H1 (cell line): ENCODE data around the gene OPA3. TPM values are rescaled to one million over a fixed set of nuclear protein-coding genes. Genes with fewer than 3 reads are reported as not detected.

Source experiments
- CHD1 ChIP-seq: IDR thresholded peaks from 2 replicates; pipeline ENCODE4 v1.6.1; 2012; ENCODE audit warnings: low read depth, low read length, improper control_type of control experiment
- CHD2 ChIP-seq: IDR thresholded peaks from 2 replicates; pipeline ENCODE4 v1.6.1; 2012; ENCODE audit warnings: low read length, improper control_type of control experiment
- CTBP2 ChIP-seq: IDR thresholded peaks from 2 replicates; pipeline ENCODE4 v1.7.0; 2011; ENCODE audit warnings: borderline replicate concordance, mild to moderate bottlenecking, moderate library complexity, mixed read lengths, low read length; ENCODE audit not compliant: insufficient read depth, insufficient read length
- EZH2 ChIP-seq: fragments of 200-600 bp; sonication (generic); IDR thresholded peaks from 2 replicates; pipeline ENCODE4 v1.7.1; 2012; ENCODE audit warnings: low read depth, mild to moderate bottlenecking, moderate library complexity, low read length, inconsistent platforms; ENCODE audit not compliant: severe bottlenecking
- GABPA ChIP-seq: IDR thresholded peaks from 2 replicates; pipeline ENCODE4 v1.6.1; 2011; ENCODE audit warnings: mild to moderate bottlenecking, low read length, moderate library complexity, borderline replicate concordance; ENCODE audit not compliant: insufficient read depth
- HDAC2 ChIP-seq, 2 experiments: fragments of 300-600 bp in 1 of 2; sonication (generic) in 1 of 2; IDR thresholded peaks; 2 replicates each; pipeline ENCODE4 v1.6.1; 2011 to 2012; ENCODE audit warnings: low read depth in 2 of 2, low read length in 2 of 2, mild to moderate bottlenecking in 2 of 2, moderate library complexity in 2 of 2, borderline replicate concordance in 1 of 2, inconsistent platforms in 1 of 2
- HDAC6 ChIP-seq: IDR thresholded peaks from one replicate; pipeline ENCODE4 v1.7.1; 2012; ENCODE audit warnings: low read depth, mild to moderate bottlenecking, inconsistent platforms, low read length, moderate library complexity
- KDM1A ChIP-seq: fragments of 200-600, 300-600 bp; sonication (generic); IDR thresholded peaks from 2 replicates; pipeline ENCODE4 v1.7.1; 2016; ENCODE audit warnings: mild to moderate bottlenecking, low read length, borderline replicate concordance
- KDM4A ChIP-seq: IDR thresholded peaks from one replicate; pipeline ENCODE4 v1.7.1; 2012; ENCODE audit warnings: low read depth, mild to moderate bottlenecking, moderate library complexity, low read length, inconsistent platforms; ENCODE audit not compliant: severe bottlenecking
- MAFK ChIP-seq: IDR thresholded peaks from 2 replicates; pipeline ENCODE4 v1.6.1; 2012; ENCODE audit warnings: low read depth, mild to moderate bottlenecking, improper control_type of control experiment, low read length
- PHF8 ChIP-seq: fragments of 200-600 bp; sonication (generic); conservative IDR thresholded peaks from 2 replicates; pipeline ENCODE4 v1.7.1; 2012; ENCODE audit warnings: low read depth, mild to moderate bottlenecking, inconsistent platforms, low read length, moderate library complexity
- POU5F1 ChIP-seq: IDR thresholded peaks from 2 replicates; pipeline ENCODE4 v1.6.1; 2011; ENCODE audit warnings: low read depth, mild to moderate bottlenecking, low read length, moderate library complexity
- RXRA ChIP-seq: IDR thresholded peaks from 2 replicates; pipeline ENCODE4 v1.6.1; 2011; ENCODE audit warnings: low read depth, mild to moderate bottlenecking, low read length, moderate library complexity; ENCODE audit not compliant: insufficient read depth
- SAP30 ChIP-seq: fragments of 300-600 bp; sonication (generic); IDR thresholded peaks from 2 replicates; pipeline ENCODE4 v1.7.1; 2012; ENCODE audit warnings: low read length, moderate library complexity, mild to moderate bottlenecking, inconsistent platforms; ENCODE audit not compliant: insufficient read depth, insufficient replicate concordance
- SIN3A ChIP-seq, 2 experiments: IDR thresholded peaks in 1 of 2; conservative IDR thresholded peaks in 1 of 2; 2 replicates each; pipeline ENCODE4 v1.6.1; 2011 to 2012; ENCODE audit warnings: low read length in 2 of 2, improper control_type of control experiment in 1 of 2, low read depth in 1 of 2, mild to moderate bottlenecking in 1 of 2
- SIX5 ChIP-seq: IDR thresholded peaks from 2 replicates; pipeline ENCODE4 v1.6.1; 2011; ENCODE audit warnings: mild to moderate bottlenecking, low read depth, low read length
- TAF1 ChIP-seq: IDR thresholded peaks from 2 replicates; pipeline ENCODE4 v1.6.1; 2011; ENCODE audit warnings: mild to moderate bottlenecking, low read depth, low read length
- TAF7 ChIP-seq: optimal IDR thresholded peaks from 2 replicates; pipeline ENCODE3; 2011; ENCODE audit warnings: low read depth, mild to moderate bottlenecking, inconsistent platforms, low read length, moderate library complexity, borderline replicate concordance
- TBP ChIP-seq: IDR thresholded peaks from 2 replicates; pipeline ENCODE4 v1.6.1; 2011; ENCODE audit warnings: low read depth, low read length, improper control_type of control experiment
- YY1 ChIP-seq: IDR thresholded peaks from 2 replicates; pipeline ENCODE4 v1.6.1; 2011; ENCODE audit warnings: low read depth, mild to moderate bottlenecking, low read length
- ZNF274 ChIP-seq: IDR thresholded peaks from 2 replicates; pipeline ENCODE4 v1.7.0; 2012; ENCODE audit warnings: low read length, borderline replicate concordance; ENCODE audit errors: extremely low read depth
- polyA plus RNA-seq, 7 experiments: library from polyadenylated mRNA; depleted of rRNA in 3 of 7; stranded (reverse) in 5 of 7; unstranded in 2 of 7; fragments of >200 nt in 5 of 7; fragments of 200-250 nt in 2 of 7; gene quantifications; 1 replicate in 5 of 7; 2 replicates in 1 of 7; 4 replicates in 1 of 7; pipeline versions ENCODE4 v1.2.1 to v1.2.3, GENCODE V29; 2011 to 2013; ENCODE audit warnings: missing spikeins in 2 of 7, mixed read lengths in 2 of 7
- total RNA-seq: library from RNA; stranded (reverse); fragmentation: NEBNext Ultra II Directional; extraction: Animal tissue kit (Norgen Biotek cat#: 25700); gene quantifications from 2 replicates; pipeline ENCODE4 v1.2.1, GENCODE V29; 2021
- TF ChIP-seq, protein P1 (sequence below): IDR thresholded peaks from 2 replicates; pipeline ENCODE4 v1.6.1; 2012; ENCODE audit warnings: inconsistent platforms

OPA3 gene
- total and polyA plus RNA-seq, 2 of the 8 experiments (the other 6 are each of a cell fraction or from before 2014, with no cell fraction given): 12.5 to 14.5 TPM

GRCh38 chr19:45553464-45553863, 31.1 kb downstream of the OPA3 start (continued):
- no peak for TF ChIP-seq CTBP2
- TF ChIP-seq HDAC2 (IDR thresholded peaks at IDR 0.05; ENCODE audit: borderline replicate concordance in 1 of 2, low read depth in 2 of 2, low read length in 2 of 2): peak in 1 of 2 experiments; percentile 26; a peak in 1 of 4 replicates
- TF ChIP-seq RXRA: no peak
- TF ChIP-seq CHD1: no peak
- TF ChIP-seq PHF8: 0 out of 2 replicates have a peak, but pooled peaks have one; percentile 31
- TF ChIP-seq MAFK: no peak
- no peak for TF ChIP-seq HDAC6
- no peak for TF ChIP-seq KDM1A
- TF ChIP-seq SAP30: no peak
- TF ChIP-seq, protein P1, sequence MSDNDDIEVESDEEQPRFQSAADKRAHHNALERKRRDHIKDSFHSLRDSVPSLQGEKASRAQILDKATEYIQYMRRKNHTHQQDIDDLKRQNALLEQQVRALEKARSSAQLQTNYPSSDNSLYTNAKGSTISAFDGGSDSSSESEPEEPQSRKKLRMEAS: peak; percentile 78
- no peak for TF ChIP-seq CHD2
- no peak for TF ChIP-seq TBP
- peak; percentile 16; the same call in 1 of the 2 replicates for TF ChIP-seq TAF1
- no peak for TF ChIP-seq EZH2
- no peak for TF ChIP-seq SIX5
- TF ChIP-seq SIN3A (conservative IDR thresholded peaks at IDR 0.05 in 1 of 2, IDR thresholded peaks at IDR 0.05 in 1 of 2; ENCODE audit: low read depth in 1 of 2, low read length in 2 of 2): no peak
- no peak for TF ChIP-seq POU5F1
- TF ChIP-seq YY1: peak; percentile 66; the same call in 1 of the 2 replicates
- TF ChIP-seq TAF7: no peak
- peak; percentile 76; the same call in 1 of the 2 replicates for TF ChIP-seq GABPA
- peak; percentile 32 for TF ChIP-seq KDM4A
- no peak for TF ChIP-seq ZNF274
